Measurements from ENCODE around the gene CFAP46.

- TF ChIP-seq CTCF (IDR thresholded peaks at IDR 0.05): no peak
- TF ChIP-seq POLR2A (IDR thresholded peaks at IDR 0.05): no peak
Measured at GRCh38 chr10:132945125-132945893, 2.9 kb upstream of the CFAP46 start.

Data from lower leg skin (tissue), 3 donors.